ENCODE results near the gene CDH4. TPM values are rescaled to one million over a fixed set of nuclear protein-coding genes. Genes with fewer than 3 reads are reported as not detected.

CDH4 gene
- polyA plus RNA-seq, 1 experiment: 1.5 TPM

GRCh38 chr20:61580958-61581824 lies 329.1 kb downstream of the CDH4 start:
- H3K27me3 ChIP-seq (ENCODE audit: control insufficient read depth, insufficient read depth, low read length): 0 out of 2 replicates have a peak, but pooled peaks cover 2% of the 10 kb centered on the region
- TF ChIP-seq, protein P1, sequence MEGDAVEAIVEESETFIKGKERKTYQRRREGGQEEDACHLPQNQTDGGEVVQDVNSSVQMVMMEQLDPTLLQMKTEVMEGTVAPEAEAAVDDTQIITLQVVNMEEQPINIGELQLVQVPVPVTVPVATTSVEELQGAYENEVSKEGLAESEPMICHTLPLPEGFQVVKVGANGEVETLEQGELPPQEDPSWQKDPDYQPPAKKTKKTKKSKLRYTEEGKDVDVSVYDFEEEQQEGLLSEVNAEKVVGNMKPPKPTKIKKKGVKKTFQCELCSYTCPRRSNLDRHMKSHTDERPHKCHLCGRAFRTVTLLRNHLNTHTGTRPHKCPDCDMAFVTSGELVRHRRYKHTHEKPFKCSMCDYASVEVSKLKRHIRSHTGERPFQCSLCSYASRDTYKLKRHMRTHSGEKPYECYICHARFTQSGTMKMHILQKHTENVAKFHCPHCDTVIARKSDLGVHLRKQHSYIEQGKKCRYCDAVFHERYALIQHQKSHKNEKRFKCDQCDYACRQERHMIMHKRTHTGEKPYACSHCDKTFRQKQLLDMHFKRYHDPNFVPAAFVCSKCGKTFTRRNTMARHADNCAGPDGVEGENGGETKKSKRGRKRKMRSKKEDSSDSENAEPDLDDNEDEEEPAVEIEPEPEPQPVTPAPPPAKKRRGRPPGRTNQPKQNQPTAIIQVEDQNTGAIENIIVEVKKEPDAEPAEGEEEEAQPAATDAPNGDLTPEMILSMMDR (IDR thresholded peaks at IDR 0.05; ENCODE audit: insufficient read depth, low read depth, low read length): no peak
- H3K36me3 ChIP-seq (ENCODE audit: control insufficient read depth, insufficient read depth, low read length): no peaks in the 10 kb centered on the region
- ChIA-PET POLR2A (no interaction called here), CTCF (no interaction called here)
- DNase-seq (ENCODE audit: low read depth): no peak
- no peak overlapping the region for H3K4me3 ChIP-seq (ENCODE audit: low read depth, low read length)

- Histone ChIP-seq H3K27me3 (ENCODE audit: control insufficient read depth, insufficient read depth, low read length) (no peaks in the 10 kb centered on the region), H3K4me3 (ENCODE audit: low read depth, low read length) (no peak overlapping the region), H3K36me3 (ENCODE audit: control insufficient read depth, insufficient read depth, low read length) (no peaks in the 10 kb centered on the region)
- DNase-seq (ENCODE audit: low read depth): no peak
- POLR2A ChIA-PET: no interaction called here
- TF ChIP-seq, protein P1 (IDR thresholded peaks at IDR 0.05; ENCODE audit: insufficient read depth, low read depth, low read length): no peak
- CTCF ChIA-PET: no interaction called here
These were observed 329.7 kb downstream of the CDH4 start for GRCh38 chr20:61581825-61582188.

DNA sequence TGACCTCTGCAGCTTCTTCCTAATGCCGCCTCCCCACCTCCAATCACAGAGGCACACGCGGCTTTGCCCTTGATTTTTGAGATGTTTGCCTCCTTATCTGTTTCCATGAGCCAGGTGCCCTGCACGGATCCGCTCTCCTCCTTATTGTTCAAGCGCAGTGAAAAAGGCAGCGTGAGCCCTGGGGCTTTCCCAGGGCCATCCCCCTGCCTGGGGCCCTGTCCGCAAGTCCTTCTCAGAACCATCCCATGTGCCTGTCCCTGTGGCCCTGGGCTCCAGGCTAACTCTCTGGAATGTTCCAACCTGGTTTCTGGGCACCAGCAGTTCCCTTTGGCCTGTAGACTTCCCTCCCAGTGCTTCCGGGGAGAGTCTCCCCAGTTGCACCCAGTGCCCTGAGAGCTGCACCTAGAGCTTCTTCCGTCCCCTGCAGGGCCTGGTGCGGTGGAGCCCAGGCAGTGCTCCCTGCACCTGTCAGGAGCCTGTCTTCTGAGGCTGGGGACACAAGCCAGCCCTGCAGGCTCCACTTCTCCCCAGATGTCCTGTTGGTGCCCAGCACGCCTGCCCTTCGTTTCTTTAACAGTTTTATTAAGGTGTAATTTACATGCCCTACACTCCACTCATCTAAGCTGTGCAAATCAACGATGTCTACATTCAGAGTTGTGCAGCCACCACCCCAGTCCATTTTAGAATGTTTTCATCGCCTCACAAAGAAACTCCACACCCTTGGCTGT lies 330.3 kb downstream of the CDH4 start:
- no peaks in the 10 kb centered on the region for H3K36me3 ChIP-seq (ENCODE audit: control insufficient read depth, insufficient read depth, low read length)
- no peak for DNase-seq (ENCODE audit: low read depth)
- H3K27me3 ChIP-seq (ENCODE audit: control insufficient read depth, insufficient read depth, low read length): no peaks in the 10 kb centered on the region
- no peak overlapping the region for H3K4me3 ChIP-seq (ENCODE audit: low read depth, low read length)
- ChIA-PET CTCF (no interaction called here), POLR2A (no interaction called here)
- TF ChIP-seq, protein P1 (IDR thresholded peaks at IDR 0.05; ENCODE audit: insufficient read depth, low read depth, low read length): no peak

GRCh38 chr20:61583356-61583755 lies 331.3 kb downstream of the CDH4 start:
- H3K4me3 ChIP-seq (ENCODE audit: low read depth, low read length): no peak overlapping the region
- DNase-seq (ENCODE audit: low read depth): no peak
- ChIA-PET CTCF (no interaction called here), POLR2A (no interaction called here)
- TF ChIP-seq, protein P1 (IDR thresholded peaks at IDR 0.05; ENCODE audit: insufficient read depth, low read depth, low read length): no peak
- H3K27me3 ChIP-seq (ENCODE audit: control insufficient read depth, insufficient read depth, low read length): no peaks in the 10 kb centered on the region
- H3K36me3 ChIP-seq (ENCODE audit: control insufficient read depth, insufficient read depth, low read length): no peaks in the 10 kb centered on the region

GRCh38 chr20:61584851-61585250 lies 332.8 kb downstream of the CDH4 start:
- no peak overlapping the region for H3K4me3 ChIP-seq (ENCODE audit: low read depth, low read length)
- CTCF ChIA-PET: interaction anchor here (1.0 kb wide), 1 partner anchor 10 kb away, joined by 3 read pairs; no protein-coding TSS in a partner anchor
- H3K36me3 ChIP-seq (ENCODE audit: control insufficient read depth, insufficient read depth, low read length): no peaks in the 10 kb centered on the region
- H3K27me3 ChIP-seq (ENCODE audit: control insufficient read depth, insufficient read depth, low read length): no peaks in the 10 kb centered on the region
- DNase-seq (ENCODE audit: low read depth): no peak
- POLR2A ChIA-PET: no interaction called here
- TF ChIP-seq, protein P1 (IDR thresholded peaks at IDR 0.05; ENCODE audit: insufficient read depth, low read depth, low read length): no peak

Measured in BJ (cell line).